H1 (cell line): ENCODE data around the gene MICU1. TPM values are rescaled to one million over a fixed set of nuclear protein-coding genes. Genes with fewer than 3 reads are reported as not detected.

Experiments used
- CTCF ChIA-PET: fragments of 300-600 bp; sonication (Branson Sonifier 250); formaldehyde crosslinking; loops from one replicate; lab custom pipeline; 2021; ENCODE audit not compliant: partially characterized antibody; lab: Charles Lee
- POLR2A ChIA-PET: fragments of 300-600 bp; sonication (Branson Sonifier 250); formaldehyde crosslinking; loops from one replicate; lab custom pipeline; 2021; ENCODE audit warnings: inconsistent platforms; ENCODE audit not compliant: partially characterized antibody; lab: Charles Lee
- DNase-seq, 2 experiments: peaks; one replicate each; pipeline versions ENCODE4 v3.0.0 to v3.0.0-alpha.2; 2010 to 2022; ENCODE audit warnings: low spot score in 2 of 2, low read depth in 1 of 2, mixed read lengths in 1 of 2
- FAIRE-seq: peaks from 2 replicates; lab custom pipeline; 2011; peaks lifted over from hg19 to GRCh38; lab: Jason Lieb, UNC
- H2AFZ ChIP-seq: 2 replicates; pipeline ENCODE4 v1.8.1; 2012; ENCODE audit warnings: low read length, inconsistent platforms
- H2AK5ac ChIP-seq: 2 replicates; pipeline ENCODE4 v1.6.1; 2013; ENCODE audit warnings: low read depth, low read length
- H2BK120ac ChIP-seq: replicated peaks from 2 replicates; pipeline ENCODE3; 2013; ENCODE audit warnings: low read depth, low read length, inconsistent platforms
- H2BK12ac ChIP-seq: 2 replicates; pipeline ENCODE4 v1.6.1; 2013; ENCODE audit warnings: low read depth, low read length
- H2BK15ac ChIP-seq: 2 replicates; pipeline ENCODE4 v1.6.1; 2013; ENCODE audit warnings: low read length
- H2BK20ac ChIP-seq: 2 replicates; pipeline ENCODE4 v1.6.1; 2013; ENCODE audit warnings: low read length
- H2BK5ac ChIP-seq: 2 replicates; pipeline ENCODE4 v1.6.1; 2013; ENCODE audit warnings: low read depth, low read length
- H3K14ac ChIP-seq: 2 replicates; pipeline ENCODE4 v1.6.1; 2013; ENCODE audit warnings: inconsistent platforms; ENCODE audit not compliant: insufficient read length
- H3K18ac ChIP-seq: 2 replicates; pipeline ENCODE4 v1.6.1; 2013; ENCODE audit warnings: low read length; ENCODE audit errors: extremely low read depth
- H3K23ac ChIP-seq: 2 replicates; pipeline ENCODE4 v1.6.1; 2013; ENCODE audit warnings: inconsistent platforms; ENCODE audit not compliant: insufficient read length
- H3K23me2 ChIP-seq: 2 replicates; pipeline ENCODE4 v1.6.1; 2013; ENCODE audit warnings: low read depth, low read length
- H3K27ac ChIP-seq: 2 replicates; pipeline ENCODE4 v1.6.1; 2011; ENCODE audit warnings: low read depth, low read length, inconsistent platforms
- H3K27me3 ChIP-seq, 4 experiments: replicated peaks in 1 of 4; 1 replicate in 1 of 4; 2 replicates in 3 of 4; pipeline versions ENCODE4 v1.6.1 to v1.8.1; 2011 to 2013; ENCODE audit warnings: low read length in 3 of 4, mild to moderate bottlenecking in 3 of 4, inconsistent platforms in 2 of 4, mixed read lengths in 2 of 4, moderate library complexity in 1 of 4; ENCODE audit not compliant: control insufficient read depth in 3 of 4, insufficient read depth in 3 of 4; ENCODE audit errors: extremely low read depth in 1 of 4
- H3K36me3 ChIP-seq, 4 experiments: 2 replicates each; pipeline versions ENCODE4 v1.6.1 to v1.8.1; 2011 to 2013; ENCODE audit warnings: mild to moderate bottlenecking in 4 of 4, low read length in 3 of 4, moderate library complexity in 2 of 4, control low read depth in 1 of 4, inconsistent platforms in 1 of 4; ENCODE audit not compliant: insufficient read depth in 4 of 4, control insufficient read depth in 2 of 4
- H3K4ac ChIP-seq: replicated peaks from 2 replicates; pipeline ENCODE3; 2013; ENCODE audit warnings: low read length, low read depth, mixed read lengths, inconsistent platforms; ENCODE audit not compliant: insufficient read length
- H3K4me1 ChIP-seq, 4 experiments: replicated peaks in 1 of 4; 1 replicate in 1 of 4; 2 replicates in 3 of 4; pipeline versions ENCODE4 v1.6.1 to v1.8.1; 2011 to 2013; ENCODE audit warnings: low read length in 3 of 4, inconsistent platforms in 2 of 4, mixed read lengths in 1 of 4; ENCODE audit not compliant: insufficient read depth in 4 of 4, control insufficient read depth in 3 of 4
- H3K4me2 ChIP-seq, 2 experiments: 2 replicates each; pipeline versions ENCODE4 v1.6.1 to v1.8.1; 2011 to 2013; ENCODE audit warnings: low read depth in 2 of 2, low read length in 2 of 2, control low read depth in 1 of 2, inconsistent platforms in 1 of 2, mild to moderate bottlenecking in 1 of 2; ENCODE audit not compliant: insufficient read depth in 1 of 2
- H3K4me3 ChIP-seq, 4 experiments: fragments of 200-600, 300-600 bp in 1 of 4; sonication (generic), shearing (Covaris generic), sonication (Bioruptor Twin) in 1 of 4; 2 replicates each; pipeline versions ENCODE4 v1.5.1 to v1.8.1; 2011 to 2016; ENCODE audit warnings: low read length in 4 of 4, low read depth in 3 of 4, control low read depth in 2 of 4, inconsistent platforms in 2 of 4, mild to moderate bottlenecking in 2 of 4, mixed read lengths in 1 of 4, moderate library complexity in 1 of 4; ENCODE audit not compliant: insufficient read depth in 2 of 4; ENCODE audit errors: extremely low read depth in 1 of 4
- H3K56ac ChIP-seq: replicated peaks from 2 replicates; pipeline ENCODE3; 2013; ENCODE audit warnings: low read depth, mild to moderate bottlenecking, mixed read lengths, low read length, inconsistent platforms; ENCODE audit not compliant: insufficient read length
- H3K79me1 ChIP-seq: 2 replicates; pipeline ENCODE4 v1.6.1; 2013; ENCODE audit warnings: low read depth, low read length, control low read depth
- H3K79me2 ChIP-seq, 2 experiments: 2 replicates each; pipeline versions ENCODE4 v1.6.1 to v1.8.1; 2012 to 2013; ENCODE audit warnings: low read length in 2 of 2, mild to moderate bottlenecking in 2 of 2, inconsistent platforms in 1 of 2; ENCODE audit not compliant: insufficient read depth in 2 of 2, control insufficient read depth in 1 of 2
- H3K9ac ChIP-seq, 4 experiments: replicated peaks in 1 of 4; 1 replicate in 1 of 4; 2 replicates in 3 of 4; pipeline versions ENCODE4 v1.6.1 to v1.8.1; 2011 to 2013; ENCODE audit warnings: low read depth in 3 of 4, low read length in 3 of 4, control low read depth in 2 of 4, mild to moderate bottlenecking in 2 of 4, moderate library complexity in 2 of 4, inconsistent platforms in 1 of 4; ENCODE audit errors: extremely low read depth in 1 of 4
- H3K9me3 ChIP-seq, 2 experiments: 2 replicates each; pipeline versions ENCODE4 v1.6.1 to v1.8.1; 2012 to 2013; ENCODE audit warnings: mild to moderate bottlenecking in 2 of 2, moderate library complexity in 2 of 2, control low read depth in 1 of 2, inconsistent platforms in 1 of 2, low read depth in 1 of 2, low read length in 1 of 2, mixed read lengths in 1 of 2; ENCODE audit not compliant: insufficient read depth in 2 of 2
- H4K20me1 ChIP-seq, 2 experiments: replicated peaks in 1 of 2; 2 replicates each; pipeline versions ENCODE3 to v1.8.1; 2011 to 2013; ENCODE audit warnings: inconsistent platforms in 2 of 2, low read length in 2 of 2, mild to moderate bottlenecking in 1 of 2; ENCODE audit not compliant: insufficient read depth in 2 of 2, control insufficient read depth in 1 of 2
- H4K5ac ChIP-seq: 2 replicates; pipeline ENCODE4 v1.6.1; 2013; ENCODE audit warnings: low read length, low read depth, mixed read lengths, inconsistent platforms; ENCODE audit not compliant: insufficient read length
- H4K8ac ChIP-seq: 2 replicates; pipeline ENCODE4 v1.8.0; 2013; ENCODE audit warnings: mild to moderate bottlenecking, moderate library complexity, low read length, inconsistent platforms; ENCODE audit not compliant: insufficient read depth; ENCODE audit errors: extremely low read depth
- H4K91ac ChIP-seq: replicated peaks from 2 replicates; pipeline ENCODE3; 2013; ENCODE audit warnings: low read length, mixed read lengths, inconsistent platforms; ENCODE audit not compliant: insufficient read length
- BACH1 ChIP-seq: IDR thresholded peaks from 2 replicates; pipeline ENCODE4 v1.6.1; 2012; ENCODE audit warnings: low read length, improper control_type of control experiment
- CEBPB ChIP-seq: IDR thresholded peaks from 2 replicates; pipeline ENCODE4 v1.6.1; 2012; ENCODE audit warnings: low read depth, low read length
- GABPA ChIP-seq: IDR thresholded peaks from 2 replicates; pipeline ENCODE4 v1.6.1; 2011; ENCODE audit warnings: mild to moderate bottlenecking, low read length, moderate library complexity, borderline replicate concordance; ENCODE audit not compliant: insufficient read depth
- JUND ChIP-seq: IDR thresholded peaks from 2 replicates; pipeline ENCODE4 v1.6.1; 2011; ENCODE audit warnings: mild to moderate bottlenecking, improper control_type of control experiment, low read length
- NRF1 ChIP-seq: IDR thresholded peaks from 2 replicates; pipeline ENCODE4 v1.6.1; 2011; ENCODE audit warnings: mild to moderate bottlenecking, low read depth, low read length, improper control_type of control experiment
- TAF1 ChIP-seq: IDR thresholded peaks from 2 replicates; pipeline ENCODE4 v1.6.1; 2011; ENCODE audit warnings: mild to moderate bottlenecking, low read depth, low read length
- TEAD4 ChIP-seq: IDR thresholded peaks from 2 replicates; pipeline ENCODE4 v1.6.1; 2012; ENCODE audit warnings: low read depth, low read length, inconsistent platforms, mixed read lengths
- WGBS, 2 experiments: shearing (Covaris generic) in 1 of 2; methylation state at CpG; one replicate each; pipeline versions ENCODE4 v1.1.6 to v1.1.7; 2013 to 2015; ENCODE audit warnings: low lambda C conversion rate in 2 of 2, mixed read lengths in 2 of 2, inconsistent platforms in 1 of 2, low coverage in 1 of 2, missing lambda C conversion rate in 1 of 2; ENCODE audit not compliant: insufficient replicate concordance in 2 of 2, insufficient coverage in 1 of 2, insufficient read length in 1 of 2; ENCODE audit errors: extremely low coverage in 1 of 2, missing lambda C conversion rate in 1 of 2; 5-methylcytosine and 5-hydroxymethylcytosine counted together
- polyA plus RNA-seq, 7 experiments: library from polyadenylated mRNA; depleted of rRNA in 3 of 7; stranded (reverse) in 5 of 7; unstranded in 2 of 7; fragments of >200 nt in 5 of 7; fragments of 200-250 nt in 2 of 7; gene quantifications; 1 replicate in 5 of 7; 2 replicates in 1 of 7; 4 replicates in 1 of 7; pipeline versions ENCODE4 v1.2.1 to v1.2.3, GENCODE V29; 2011 to 2013; ENCODE audit warnings: missing spikeins in 2 of 7, mixed read lengths in 2 of 7
- total RNA-seq: library from RNA; stranded (reverse); fragmentation: NEBNext Ultra II Directional; extraction: Animal tissue kit (Norgen Biotek cat#: 25700); gene quantifications from 2 replicates; pipeline ENCODE4 v1.2.1, GENCODE V29; 2021
- TF ChIP-seq, protein P1 (sequence below): IDR thresholded peaks from 2 replicates; pipeline ENCODE4 v1.6.1; 2011; ENCODE audit warnings: low read length, improper control_type of control experiment

MICU1 gene
- total and polyA plus RNA-seq, 2 of the 8 experiments (the other 6 are each of a cell fraction or from before 2014, with no cell fraction given), result 18.0 to 36.7 TPM

DNA sequence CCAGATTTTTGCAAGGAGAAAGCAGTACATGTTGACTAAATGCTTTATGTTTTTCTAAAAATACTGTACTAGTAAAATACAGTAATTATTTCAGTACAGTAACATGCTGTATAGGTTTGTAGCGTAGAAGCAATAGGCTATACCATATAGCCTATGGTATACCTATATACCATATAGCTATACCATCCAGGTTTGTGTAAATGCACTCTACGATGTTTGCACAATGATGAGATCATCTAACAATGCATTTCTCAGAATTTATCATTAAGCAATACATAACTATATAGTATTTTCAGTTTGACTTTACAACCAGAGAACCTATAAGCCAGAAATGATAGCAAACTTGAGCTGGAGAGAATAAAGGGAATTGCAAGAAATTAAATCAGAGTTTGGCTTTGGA lies 161.4 kb downstream of the MICU1 start:
- ChIA-PET POLR2A (interaction anchor here (0.6 kb wide), 1 partner anchor 494 kb away, joined by 3 read pairs; no protein-coding TSS in a partner anchor), CTCF (interaction anchor here (0.8 to 1.1 kb wide), 3 partner anchors 10 to 89 kb away, joined by 3 read pairs; no protein-coding TSS in a partner anchor)
- no peak overlapping the region for H3K23ac ChIP-seq

More for the DNA sequence above, 161.4 kb downstream of the MICU1 start:
- H2BK5ac ChIP-seq, result no peak overlapping the region
- H3K4ac ChIP-seq, result no peak overlapping the region
- H3K36me3 ChIP-seq, result no peaks in the 10 kb centered on the region
- H3K79me2 ChIP-seq, result no peaks in the 10 kb centered on the region
- no peak overlapping the region for H2BK120ac ChIP-seq
- 100% methylated on average over 2 of the region's 2 CpGs; no CpG with 5 or more reads in 1 of the 2 experiments for WGBS, 2 experiments
- no peak for DNase-seq
- no peak for FAIRE-seq
- no peak overlapping the region for H2BK12ac ChIP-seq
- no peak overlapping the region for H3K9ac ChIP-seq
- H3K23me2 ChIP-seq, result no peaks in the 10 kb centered on the region
- H3K56ac ChIP-seq, result no peak overlapping the region
- H3K14ac ChIP-seq, result no peak overlapping the region
- H3K27me3 ChIP-seq, result no peaks in the 10 kb centered on the region
- H2AFZ ChIP-seq, result no peak overlapping the region
- H3K27ac ChIP-seq, result no peak overlapping the region
- no peak overlapping the region for H3K4me2 ChIP-seq
- no peak overlapping the region for H2AK5ac ChIP-seq
- H3K4me3 ChIP-seq, result no peak overlapping the region
- no peak overlapping the region for H4K5ac ChIP-seq
- no peaks in the 10 kb centered on the region for H3K79me1 ChIP-seq
- no peaks in the 10 kb centered on the region for H3K9me3 ChIP-seq
- peaks cover 0 to 1% of the 10 kb centered on the region in 2 experiments for H4K20me1 ChIP-seq
- H2BK15ac ChIP-seq, result no peak overlapping the region
- no peak overlapping the region for H4K8ac ChIP-seq
- H3K4me1 ChIP-seq, result no peaks in the 10 kb centered on the region
- no peak for TF ChIP-seq JUND
- no peak for TF ChIP-seq CEBPB
- TF ChIP-seq, protein P1, sequence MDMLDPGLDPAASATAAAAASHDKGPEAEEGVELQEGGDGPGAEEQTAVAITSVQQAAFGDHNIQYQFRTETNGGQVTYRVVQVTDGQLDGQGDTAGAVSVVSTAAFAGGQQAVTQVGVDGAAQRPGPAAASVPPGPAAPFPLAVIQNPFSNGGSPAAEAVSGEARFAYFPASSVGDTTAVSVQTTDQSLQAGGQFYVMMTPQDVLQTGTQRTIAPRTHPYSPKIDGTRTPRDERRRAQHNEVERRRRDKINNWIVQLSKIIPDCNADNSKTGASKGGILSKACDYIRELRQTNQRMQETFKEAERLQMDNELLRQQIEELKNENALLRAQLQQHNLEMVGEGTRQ, result no peak
- TF ChIP-seq GABPA, result no peak
- TF ChIP-seq TEAD4, result no peak
- no peak for TF ChIP-seq NRF1
- no peak for TF ChIP-seq TAF1
- TF ChIP-seq BACH1, result no peak
- H4K91ac ChIP-seq, result no peak overlapping the region
- H2BK20ac ChIP-seq, result no peak overlapping the region
- no peak overlapping the region for H3K18ac ChIP-seq
